Measurements from ENCODE around the gene ZSCAN25.
A peak's percentile ranks its signal among the peaks of the same experiment; 100 is the strongest.
"Not testable (repeated sequence)": the region's sequence is repeated elsewhere in the genome, so short reads cannot be mapped to it uniquely, and the experiment has no call there.

ZSCAN25 gene

DNA sequence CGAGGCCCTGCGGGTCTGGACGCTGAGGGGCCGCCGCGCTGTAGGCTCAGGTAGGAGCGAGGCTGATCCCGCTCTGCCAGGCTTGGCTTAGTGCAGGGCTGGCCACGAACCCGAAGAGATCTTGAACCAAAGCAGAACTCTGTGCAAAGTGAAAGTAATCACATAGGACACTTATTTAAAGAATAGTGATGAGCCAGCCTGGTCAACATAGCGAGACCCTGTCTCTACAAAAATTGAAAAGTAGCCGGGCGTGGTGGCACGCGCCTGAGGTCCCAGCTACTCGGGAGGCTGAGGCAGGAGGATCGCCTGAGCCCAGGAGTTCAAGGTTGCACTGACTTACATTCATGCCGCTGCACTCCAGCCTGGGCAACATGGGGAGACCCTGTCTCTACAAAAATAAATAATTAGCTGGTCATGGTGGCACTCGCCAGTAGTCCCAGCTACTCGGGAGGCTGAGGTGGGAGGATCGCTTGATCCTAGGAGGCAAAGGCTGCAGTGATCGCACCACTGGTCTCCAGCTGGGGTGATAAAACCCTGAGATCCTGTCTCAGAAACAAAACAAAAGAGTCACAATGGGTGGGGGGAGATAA, 541 bp downstream of the ZSCAN25 start:
- no peak for DNase-seq (ENCODE audit: low read depth in 2 of 2)

GRCh38 chr7:99618726-99619125, 2.0 kb downstream of the ZSCAN25 start:
- DNase-seq (ENCODE audit: low read depth in 2 of 2), result no peak

- no peak for DNase-seq (ENCODE audit: low read depth in 2 of 2)
Measured at GRCh38 chr7:99619571-99620130, 2.9 kb downstream of the ZSCAN25 start.

DNA sequence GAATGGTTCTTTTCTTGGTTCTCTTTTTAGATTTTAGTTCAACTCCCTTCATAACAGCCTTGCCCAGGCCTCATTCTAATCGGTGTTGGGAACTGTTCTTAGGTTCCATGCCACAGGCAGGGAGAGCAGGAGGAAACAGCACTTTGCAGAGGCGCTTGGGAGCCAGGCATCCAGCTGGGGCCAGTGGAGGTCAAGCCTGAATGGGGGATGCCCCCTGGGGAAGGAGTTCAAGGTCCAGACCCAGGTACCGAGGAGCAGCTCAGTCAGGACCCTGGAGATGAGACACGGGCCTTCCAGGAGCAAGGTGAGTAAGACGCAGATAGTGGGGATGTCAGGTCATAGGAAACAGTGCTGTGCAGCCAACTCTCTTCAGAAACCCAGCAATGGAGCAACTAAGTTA, 4.5 kb downstream of the ZSCAN25 start:
- DNase-seq (ENCODE audit: low read depth in 2 of 2), result no peak

GRCh38 chr7:99622596-99622995, 5.8 kb downstream of the ZSCAN25 start:
- no peak for DNase-seq (ENCODE audit: low read depth in 2 of 2)

DNA sequence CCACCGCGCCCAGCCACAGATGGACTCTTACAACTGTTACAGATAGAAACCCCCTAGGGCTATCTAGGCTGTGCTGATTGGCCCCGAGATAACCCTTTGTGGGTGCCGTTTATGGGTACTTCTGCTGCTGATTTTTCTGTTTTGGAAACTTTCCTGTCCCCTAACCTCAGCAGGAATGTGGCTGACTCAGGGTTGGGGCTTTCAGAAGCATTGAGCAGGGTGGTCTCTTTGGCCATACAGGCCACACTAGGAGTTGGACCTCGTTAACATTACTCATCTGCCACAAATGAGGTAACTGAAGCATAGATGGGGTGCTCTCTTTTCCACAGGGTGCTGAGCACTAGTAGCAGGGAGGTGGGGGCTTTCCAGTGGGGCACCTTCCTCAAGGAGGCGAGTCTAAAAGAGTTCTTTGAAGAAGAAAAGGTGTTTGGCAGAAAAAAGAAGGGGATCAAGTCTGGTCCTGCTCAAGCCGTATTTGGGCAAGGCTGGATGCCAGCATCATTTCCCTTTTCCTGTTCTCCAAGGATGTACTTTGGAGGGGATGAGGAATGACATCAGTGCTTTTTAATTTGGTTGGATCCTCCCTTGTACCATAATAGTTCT, 6.4 kb downstream of the ZSCAN25 start:
- DNase-seq (ENCODE audit: low read depth in 2 of 2), result no peak

DNA sequence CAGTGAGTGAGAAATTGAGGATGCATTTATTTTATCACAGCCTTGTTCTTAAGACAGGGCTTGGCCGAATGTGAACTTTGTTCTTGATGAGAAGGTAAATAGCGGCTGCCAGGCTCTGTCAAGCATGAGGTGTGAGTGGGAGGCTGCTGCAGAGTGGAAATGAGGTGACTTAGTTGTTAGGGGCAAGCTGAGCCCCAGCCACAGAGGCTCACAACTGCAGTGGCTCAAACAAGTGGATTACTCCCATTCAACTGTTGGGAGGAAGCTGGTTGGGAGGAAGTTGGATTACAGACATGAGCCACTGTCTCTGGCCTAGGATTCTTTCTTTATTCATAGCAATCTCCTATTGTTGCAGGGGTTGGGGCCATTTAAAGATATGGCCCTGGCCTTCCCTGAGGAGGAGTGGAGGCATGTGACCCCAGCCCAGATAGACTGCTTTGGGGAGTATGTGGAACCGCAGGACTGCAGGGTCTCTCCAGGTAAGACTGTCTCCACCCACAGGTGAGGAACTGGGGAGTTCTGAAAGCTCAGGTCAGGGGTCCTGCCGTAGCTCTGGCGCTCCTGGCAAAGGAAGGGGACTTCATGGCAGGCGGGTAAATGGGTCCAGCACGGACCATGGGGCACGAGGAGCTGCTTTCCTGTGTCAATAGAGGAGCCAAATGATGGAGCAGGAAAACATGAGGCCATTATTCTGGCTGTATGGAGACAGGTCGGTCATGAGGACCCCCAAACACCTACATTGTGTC, 7.1 kb downstream of the ZSCAN25 start:
- DNase-seq (ENCODE audit: low read depth in 2 of 2), result peak in 1 of 2 donors; percentile 10

- DNase-seq (ENCODE audit: low read depth in 2 of 2), result peak; percentile 44 to 59
Measured at GRCh38 chr7:99624484-99624883, 7.7 kb downstream of the ZSCAN25 start.

GRCh38 chr7:99625321-99625720, 8.6 kb downstream of the ZSCAN25 start:
- no peak for DNase-seq (ENCODE audit: low read depth in 2 of 2)

DNA sequence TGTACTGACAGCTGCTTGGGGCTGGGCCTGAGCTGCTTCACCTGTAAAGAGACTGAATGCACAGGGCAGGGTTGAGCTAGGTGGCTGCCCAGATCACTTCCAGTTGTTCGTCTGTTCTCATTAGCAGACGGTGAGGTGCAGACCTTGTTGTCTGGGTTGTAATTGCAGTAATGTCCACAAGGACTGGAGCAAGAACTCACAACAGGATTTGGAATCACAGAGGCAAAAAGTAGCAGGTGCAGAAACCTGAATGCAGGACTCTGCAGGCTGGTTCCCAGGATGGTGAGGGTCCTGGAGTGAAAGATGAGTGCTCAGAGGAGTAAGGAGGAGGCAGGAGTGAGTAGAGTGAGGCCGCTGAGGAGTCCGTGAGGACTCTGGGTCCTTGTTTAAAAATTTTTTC, 9.2 kb downstream of the ZSCAN25 start:
- DNase-seq (ENCODE audit: low read depth in 2 of 2), result no peak

GRCh38 chr7:99626661-99627060, 9.9 kb downstream of the ZSCAN25 start:
- DNase-seq (ENCODE audit: low read depth in 2 of 2), result no peak

DNA sequence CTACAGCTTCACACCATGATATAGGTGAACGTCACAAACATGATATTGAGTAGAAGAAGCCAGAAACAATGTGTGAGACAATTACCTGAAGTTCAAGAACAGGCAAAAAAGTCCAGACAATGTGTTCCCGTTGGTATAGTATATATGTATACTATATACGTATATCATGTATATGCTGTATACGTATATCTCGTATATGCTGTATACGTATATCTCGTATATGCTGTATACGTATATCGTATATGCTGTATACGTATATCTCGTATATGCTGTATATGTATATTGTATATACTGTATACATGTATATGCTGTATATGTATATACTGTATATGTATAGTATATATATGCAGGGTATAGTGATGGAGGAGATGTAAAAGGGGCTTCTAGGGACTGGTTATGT, 10.8 kb downstream of the ZSCAN25 start:
- no peak for DNase-seq (ENCODE audit: low read depth in 2 of 2)

GRCh38 chr7:99628471-99629465, 12.0 kb downstream of the ZSCAN25 start:
- no peak for DNase-seq (ENCODE audit: low read depth in 2 of 2)

DNA sequence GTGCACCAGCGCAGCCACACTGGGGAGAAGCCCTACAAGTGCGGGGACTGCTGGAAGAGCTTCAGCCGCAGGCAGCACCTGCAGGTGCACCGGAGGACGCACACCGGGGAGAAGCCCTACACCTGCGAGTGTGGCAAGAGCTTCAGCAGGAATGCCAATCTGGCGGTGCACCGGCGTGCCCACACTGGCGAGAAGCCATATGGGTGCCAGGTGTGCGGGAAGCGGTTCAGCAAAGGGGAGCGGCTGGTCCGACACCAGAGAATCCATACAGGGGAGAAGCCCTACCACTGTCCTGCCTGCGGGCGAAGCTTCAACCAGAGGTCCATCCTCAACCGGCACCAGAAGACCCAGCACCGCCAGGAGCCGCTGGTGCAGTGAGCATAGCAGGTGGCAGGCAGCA, 12.9 kb downstream of the ZSCAN25 start:
- DNase-seq (ENCODE audit: low read depth in 2 of 2), result no peak

DNA sequence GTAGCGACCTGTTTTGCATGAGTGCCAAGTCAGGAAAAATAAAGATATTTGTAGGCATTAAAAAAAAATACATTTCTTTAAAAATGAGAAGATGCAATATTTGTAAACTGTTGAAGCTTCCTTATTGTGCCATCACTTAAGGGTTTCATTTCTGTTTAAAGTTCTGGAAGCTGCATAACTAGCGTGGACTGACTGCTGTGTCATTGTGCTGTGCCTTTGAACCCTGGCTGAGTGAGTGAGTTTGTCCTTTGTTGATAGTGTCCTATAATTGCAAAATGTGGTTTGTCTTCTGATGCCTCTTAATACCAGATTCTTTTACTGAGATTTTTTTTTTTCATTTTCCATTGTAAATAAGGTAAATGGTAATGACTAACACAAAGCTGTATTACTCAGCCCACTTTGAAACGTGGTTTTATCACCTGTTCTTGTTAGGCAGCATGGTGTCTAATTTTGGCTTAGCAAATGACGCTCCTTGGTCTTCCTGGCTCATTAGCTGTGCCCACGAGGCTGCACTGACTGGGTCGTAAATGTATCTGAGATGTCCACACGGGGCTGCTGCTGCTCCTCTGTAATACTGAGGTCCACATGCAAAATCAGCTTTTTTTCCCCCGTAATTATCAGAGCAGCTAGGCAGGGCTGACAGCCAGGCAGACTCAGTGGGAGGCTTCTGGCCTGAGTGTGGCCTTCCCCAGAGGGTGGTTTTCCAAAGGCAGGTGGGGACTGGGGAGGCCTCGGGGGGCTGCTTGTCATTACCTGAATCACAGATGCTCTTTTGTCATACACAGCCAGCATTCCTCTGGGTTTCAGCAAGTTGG, 14.8 kb downstream of the ZSCAN25 start:
- DNase-seq (ENCODE audit: low read depth in 2 of 2), result no peak

DNA sequence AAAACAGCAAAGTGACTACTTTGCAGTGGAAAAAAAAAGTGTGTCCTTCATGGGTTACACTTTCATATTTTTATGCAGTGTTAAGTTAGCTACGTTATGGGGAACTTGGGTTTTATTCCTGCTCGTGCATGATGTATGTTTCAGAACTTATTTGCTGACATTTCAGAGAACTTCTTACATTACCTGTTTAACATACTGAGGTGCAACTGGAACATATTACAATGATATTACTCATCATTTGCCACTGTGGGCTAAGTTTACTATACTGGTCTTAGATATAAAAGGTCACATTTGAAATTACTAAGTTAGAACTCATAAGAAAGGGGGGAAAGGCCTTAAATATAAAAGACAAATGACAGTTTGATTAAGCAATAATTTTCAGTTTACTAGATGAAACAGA, 20.7 kb downstream of the ZSCAN25 start:
- not testable (repeated sequence) for DNase-seq (ENCODE audit: low read depth in 2 of 2)

DNA sequence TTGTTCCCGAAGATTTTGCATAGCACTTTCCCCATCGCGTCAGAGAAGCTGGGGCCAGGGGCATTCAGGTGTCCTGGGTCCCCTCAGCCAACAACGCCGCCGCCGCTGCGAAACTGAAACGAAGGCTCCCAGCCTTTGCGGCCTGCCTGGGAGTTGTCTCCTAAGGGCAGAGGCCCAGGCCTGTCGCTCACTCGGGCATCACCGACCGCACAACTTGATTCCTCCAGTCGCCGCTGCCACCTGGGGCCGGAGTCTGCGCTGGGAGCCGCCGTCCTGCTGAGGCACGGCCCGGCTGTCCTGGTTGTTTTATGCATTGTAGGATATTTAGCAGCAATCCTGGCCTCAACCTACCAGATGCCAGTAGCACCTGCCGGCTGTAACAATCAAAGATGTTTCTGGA, 22.0 kb downstream of the ZSCAN25 start:
- DNase-seq (ENCODE audit: low read depth in 2 of 2), result no peak

DNA sequence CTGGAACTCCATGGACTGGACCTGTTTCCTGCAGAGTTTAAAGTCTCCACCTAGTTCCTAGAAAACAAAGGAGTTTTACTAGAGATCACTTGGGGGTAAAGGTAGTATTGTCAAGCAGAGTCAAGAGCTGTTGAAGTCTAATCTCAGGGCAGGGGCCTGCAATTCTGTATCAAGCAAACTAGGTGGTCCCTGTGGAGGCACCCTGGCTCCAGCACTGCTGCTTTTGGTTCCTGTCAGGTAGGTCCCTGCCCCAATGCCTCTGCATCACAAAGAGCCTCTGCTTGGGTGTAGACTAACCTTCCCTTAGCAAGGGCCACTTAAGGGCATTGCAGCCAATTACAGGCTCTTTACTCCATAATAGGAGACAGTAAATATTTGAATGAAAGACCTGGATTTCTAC, 22.5 kb downstream of the ZSCAN25 start:
- no peak for DNase-seq (ENCODE audit: low read depth in 2 of 2)

GRCh38 chr7:99642027-99642426, 25.3 kb downstream of the ZSCAN25 start:
- DNase-seq (ENCODE audit: low read depth in 2 of 2), result no peak

DNA sequence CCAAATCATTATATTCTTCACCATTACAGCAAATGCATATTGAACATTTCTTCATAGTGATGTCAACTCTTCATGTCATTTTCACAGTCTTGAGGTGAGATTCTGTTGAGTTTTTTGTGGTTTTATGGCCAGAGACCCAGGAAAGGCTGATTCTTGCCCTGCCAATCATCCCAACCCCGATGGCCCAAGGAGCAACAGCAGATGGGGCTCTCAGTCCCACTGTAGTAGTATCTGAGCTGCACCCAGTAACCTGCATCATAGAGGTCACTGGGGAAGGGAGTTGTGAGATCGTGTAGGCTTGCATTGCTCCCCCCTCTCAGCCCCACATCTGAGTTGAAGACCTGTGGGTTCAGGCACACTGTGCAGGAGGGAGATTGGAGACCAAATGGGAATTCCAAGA, 26.7 kb downstream of the ZSCAN25 start:
- DNase-seq (ENCODE audit: low read depth in 2 of 2), result no peak

DNA sequence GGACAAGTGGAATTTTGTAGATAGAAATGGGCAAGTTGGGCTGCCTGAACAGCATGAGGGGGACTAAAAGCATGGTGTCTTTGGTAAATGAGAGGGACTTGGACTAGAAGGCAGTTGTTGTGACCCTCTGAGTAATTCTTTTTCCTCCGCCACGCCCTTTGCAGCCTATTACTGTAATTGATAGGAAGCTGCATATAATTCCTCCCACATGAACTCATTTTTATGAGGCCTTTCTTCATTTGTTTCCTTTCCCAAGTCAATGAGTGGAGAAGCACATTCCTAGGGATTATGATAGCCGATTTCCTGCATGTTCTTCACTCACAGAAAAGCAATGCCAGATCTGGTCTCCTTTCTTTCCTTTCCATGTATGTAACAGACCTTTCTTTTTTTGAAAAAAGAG, 27.7 kb downstream of the ZSCAN25 start:
- no peak for DNase-seq (ENCODE audit: low read depth in 2 of 2)

Measured in activated CD8-positive, alpha-beta memory T cell treated with anti-CD3 and anti-CD28 coated beads for 4 hours (primary cell).